Type B pancreatic cell (in vitro differentiated cells): ENCODE data around the gene PDXK. TPM values are rescaled to one million over a fixed set of nuclear protein-coding genes. Genes with fewer than 3 reads are reported as not detected.

Source experiments
- DNase-seq: peaks from one replicate; pipeline ENCODE4 v3.0.0; 2021; ENCODE audit warnings: mixed read lengths; ENCODE audit not compliant: unreplicated experiment; ENCODE audit errors: extremely low spot score
- H3K27ac Mint-ChIP-seq: 2 replicates; pipeline ENCODE4 v1.8.0; 2021; ENCODE audit warnings: mild to moderate bottlenecking, mixed read lengths
- H3K27me3 Mint-ChIP-seq: 2 replicates; pipeline ENCODE4 v1.8.0; 2021; ENCODE audit warnings: mixed read lengths
- H3K36me3 Mint-ChIP-seq: 2 replicates; pipeline ENCODE4 v1.8.0; 2021; ENCODE audit warnings: mixed read lengths
- H3K4me1 Mint-ChIP-seq: one replicate; pipeline ENCODE4 v1.8.0; 2021; ENCODE audit warnings: mixed read lengths; ENCODE audit not compliant: unreplicated experiment
- H3K4me3 Mint-ChIP-seq: 2 replicates; pipeline ENCODE4 v1.8.0; 2021; ENCODE audit warnings: mild to moderate bottlenecking, mixed read lengths
- H3K9me3 Mint-ChIP-seq: 2 replicates; pipeline ENCODE4 v1.8.0; 2021; ENCODE audit warnings: mixed read lengths
- total RNA-seq: library from RNA; stranded (reverse); gene quantifications from 2 replicates; pipeline ENCODE4 v1.2.1, GENCODE V29; 2021; ENCODE audit warnings: low replicate concordance
- TF ChIP-seq, protein P1 (sequence below): fragments of 200-600 bp; sonication (generic); conservative IDR thresholded peaks from 2 replicates; pipeline ENCODE4 v1.5.0; 2021; ENCODE audit warnings: antibody characterized with exemption, mild to moderate bottlenecking

PDXK gene
- total RNA-seq, 1 donor from 2014 or later: 94.4 TPM

DNA sequence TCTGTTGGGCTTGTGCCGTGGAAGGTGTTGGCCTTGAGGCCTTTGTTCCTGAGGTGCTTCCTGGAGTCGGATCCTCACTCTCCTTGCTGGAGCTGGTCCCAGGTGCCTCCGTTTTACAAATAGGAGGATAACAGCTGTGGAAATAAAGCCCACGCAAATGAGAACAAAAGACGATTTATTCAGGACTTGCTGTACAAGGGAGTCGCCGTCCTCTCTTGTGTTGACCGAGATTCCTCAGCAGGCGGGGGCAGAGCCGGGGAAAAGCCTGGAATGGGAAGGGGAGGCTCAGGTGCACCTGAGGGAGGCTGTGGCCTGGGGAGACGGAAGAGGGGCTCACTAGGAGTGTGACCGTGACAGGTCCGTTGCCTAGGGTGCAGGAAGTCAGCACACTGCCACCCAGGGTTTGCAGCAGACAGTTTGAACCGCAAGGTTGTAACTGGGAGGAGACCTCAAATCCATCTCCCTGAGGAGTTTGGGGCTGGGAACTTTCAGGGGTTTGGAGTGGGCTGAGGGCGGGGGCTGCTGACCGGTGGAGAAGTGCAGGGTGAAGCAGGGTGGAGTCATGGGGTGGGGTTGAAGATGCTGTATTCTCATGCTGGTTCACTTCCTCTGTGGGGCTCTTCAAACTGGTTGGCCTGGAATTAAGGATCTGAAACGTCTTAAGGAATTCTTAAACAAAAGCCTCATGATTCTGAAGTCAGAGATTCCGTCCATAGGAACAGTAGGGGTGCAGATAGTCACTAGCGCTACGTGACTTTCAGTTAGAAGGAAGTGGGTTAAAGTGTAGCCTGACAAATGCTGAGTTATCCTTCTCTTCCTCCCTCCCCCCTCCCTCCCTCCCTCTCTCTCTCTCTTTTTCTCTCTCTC, 59.8 kb downstream of the PDXK start:
- TF ChIP-seq, protein P1, sequence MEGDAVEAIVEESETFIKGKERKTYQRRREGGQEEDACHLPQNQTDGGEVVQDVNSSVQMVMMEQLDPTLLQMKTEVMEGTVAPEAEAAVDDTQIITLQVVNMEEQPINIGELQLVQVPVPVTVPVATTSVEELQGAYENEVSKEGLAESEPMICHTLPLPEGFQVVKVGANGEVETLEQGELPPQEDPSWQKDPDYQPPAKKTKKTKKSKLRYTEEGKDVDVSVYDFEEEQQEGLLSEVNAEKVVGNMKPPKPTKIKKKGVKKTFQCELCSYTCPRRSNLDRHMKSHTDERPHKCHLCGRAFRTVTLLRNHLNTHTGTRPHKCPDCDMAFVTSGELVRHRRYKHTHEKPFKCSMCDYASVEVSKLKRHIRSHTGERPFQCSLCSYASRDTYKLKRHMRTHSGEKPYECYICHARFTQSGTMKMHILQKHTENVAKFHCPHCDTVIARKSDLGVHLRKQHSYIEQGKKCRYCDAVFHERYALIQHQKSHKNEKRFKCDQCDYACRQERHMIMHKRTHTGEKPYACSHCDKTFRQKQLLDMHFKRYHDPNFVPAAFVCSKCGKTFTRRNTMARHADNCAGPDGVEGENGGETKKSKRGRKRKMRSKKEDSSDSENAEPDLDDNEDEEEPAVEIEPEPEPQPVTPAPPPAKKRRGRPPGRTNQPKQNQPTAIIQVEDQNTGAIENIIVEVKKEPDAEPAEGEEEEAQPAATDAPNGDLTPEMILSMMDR: no peak
- Mint-ChIP-seq H3K36me3 (peaks cover 8% of the 10 kb centered on the region), H3K27ac (peak overlapping the region; percentile 86), H3K27me3 (no peaks in the 10 kb centered on the region), H3K9me3 (no peaks in the 10 kb centered on the region), H3K4me1 (peaks cover 17% of the 10 kb centered on the region), H3K4me3 (peak overlapping the region; percentile 74)
- no peak for DNase-seq

DNA sequence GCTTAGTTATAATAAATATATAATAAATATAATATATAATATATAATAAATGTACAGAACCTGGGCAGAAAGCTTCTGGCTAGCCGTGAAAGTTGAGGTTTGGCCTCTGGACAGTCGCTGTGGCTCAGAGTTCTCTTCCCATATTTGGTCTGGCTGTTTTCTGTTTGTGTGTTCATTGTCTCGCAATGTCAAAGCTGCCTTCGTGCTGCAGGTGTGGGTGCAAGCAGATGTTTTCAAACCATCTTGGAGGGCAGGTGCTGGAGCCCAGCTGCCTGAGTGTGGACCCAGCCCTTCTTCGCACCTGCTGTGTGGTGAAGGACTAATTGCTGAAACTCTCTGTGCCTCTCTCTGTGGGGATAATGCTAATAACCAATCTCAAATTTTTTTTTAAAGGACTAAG, 60.7 kb downstream of the PDXK start:
- Mint-ChIP-seq H3K36me3 (peaks cover 3% of the 10 kb centered on the region), H3K27me3 (no peaks in the 10 kb centered on the region)

DNA sequence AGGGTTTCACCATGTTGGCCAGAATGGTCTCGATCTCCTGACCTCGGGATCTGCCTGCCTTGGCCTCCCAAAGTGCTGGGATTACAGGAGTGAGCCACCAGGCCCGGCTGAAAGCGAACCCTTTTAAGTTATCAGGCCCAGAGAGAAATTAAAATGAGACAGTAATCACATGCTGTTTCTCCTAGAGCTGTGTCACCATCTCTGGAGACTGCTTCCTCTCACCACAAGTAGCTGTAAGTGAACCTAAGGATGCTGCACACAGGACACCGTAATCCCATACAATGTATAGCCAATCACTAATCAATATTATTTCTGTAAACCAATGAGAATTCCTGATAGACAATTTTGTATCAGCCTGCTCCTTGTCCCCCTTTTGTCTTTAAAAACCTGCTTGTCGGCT, 62.9 kb downstream of the PDXK start:
- H3K4me1 Mint-ChIP-seq: peaks cover 10% of the 10 kb centered on the region
- no peaks in the 10 kb centered on the region for H3K9me3 Mint-ChIP-seq
- no peak for DNase-seq
- no peak overlapping the region for H3K4me3 Mint-ChIP-seq
- H3K27me3 Mint-ChIP-seq: no peaks in the 10 kb centered on the region
- no peaks in the 10 kb centered on the region for H3K36me3 Mint-ChIP-seq
- TF ChIP-seq, protein P1: no peak
- no peak overlapping the region for H3K27ac Mint-ChIP-seq

More for the DNA sequence above, 60.7 kb downstream of the PDXK start:
- Mint-ChIP-seq H3K27ac (no peak overlapping the region), H3K4me1 (peaks cover 17% of the 10 kb centered on the region), H3K9me3 (no peaks in the 10 kb centered on the region), H3K4me3 (no peak overlapping the region)
- TF ChIP-seq, protein P1: no peak
- no peak for DNase-seq

DNA sequence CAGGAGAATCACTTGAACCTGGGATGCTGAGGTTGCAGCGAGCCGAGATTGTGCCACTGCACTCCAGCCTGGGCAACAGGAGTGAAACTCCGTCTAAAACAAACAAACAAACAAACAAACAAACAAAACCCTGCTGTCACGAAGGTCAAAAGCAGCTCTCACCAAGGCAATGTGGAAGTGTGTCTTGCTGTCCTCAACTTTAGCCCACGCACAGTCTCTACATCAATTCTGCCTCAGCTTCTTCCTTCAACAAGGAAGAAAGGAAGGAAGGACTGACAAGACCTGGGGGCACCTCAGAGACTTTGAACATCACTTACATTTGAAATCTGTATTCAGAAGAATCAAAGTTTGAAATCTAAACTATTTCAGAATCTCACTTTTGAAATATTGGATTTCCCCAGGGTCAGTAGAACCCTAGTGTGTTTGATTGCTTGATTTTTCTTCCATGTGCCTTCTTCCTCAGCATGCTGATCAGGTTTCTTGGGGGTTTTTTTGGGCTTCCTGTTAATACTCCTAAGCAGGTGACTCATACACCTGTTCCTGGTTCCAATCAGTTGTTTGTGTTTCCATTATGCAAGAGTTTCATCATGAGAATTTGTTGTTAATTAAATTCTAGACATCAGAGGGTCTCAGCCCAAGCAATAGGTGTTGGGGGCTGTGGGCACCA, 63.6 kb downstream of the PDXK start:
- peak overlapping the region; percentile 17 for H3K4me3 Mint-ChIP-seq
- no peak for DNase-seq
- H3K27ac Mint-ChIP-seq: peak overlapping the region; percentile 46
- H3K27me3 Mint-ChIP-seq: no peaks in the 10 kb centered on the region
- H3K9me3 Mint-ChIP-seq: no peaks in the 10 kb centered on the region
- peaks cover 10% of the 10 kb centered on the region for H3K4me1 Mint-ChIP-seq
- no peaks in the 10 kb centered on the region for H3K36me3 Mint-ChIP-seq
- TF ChIP-seq, protein P1: no peak

DNA sequence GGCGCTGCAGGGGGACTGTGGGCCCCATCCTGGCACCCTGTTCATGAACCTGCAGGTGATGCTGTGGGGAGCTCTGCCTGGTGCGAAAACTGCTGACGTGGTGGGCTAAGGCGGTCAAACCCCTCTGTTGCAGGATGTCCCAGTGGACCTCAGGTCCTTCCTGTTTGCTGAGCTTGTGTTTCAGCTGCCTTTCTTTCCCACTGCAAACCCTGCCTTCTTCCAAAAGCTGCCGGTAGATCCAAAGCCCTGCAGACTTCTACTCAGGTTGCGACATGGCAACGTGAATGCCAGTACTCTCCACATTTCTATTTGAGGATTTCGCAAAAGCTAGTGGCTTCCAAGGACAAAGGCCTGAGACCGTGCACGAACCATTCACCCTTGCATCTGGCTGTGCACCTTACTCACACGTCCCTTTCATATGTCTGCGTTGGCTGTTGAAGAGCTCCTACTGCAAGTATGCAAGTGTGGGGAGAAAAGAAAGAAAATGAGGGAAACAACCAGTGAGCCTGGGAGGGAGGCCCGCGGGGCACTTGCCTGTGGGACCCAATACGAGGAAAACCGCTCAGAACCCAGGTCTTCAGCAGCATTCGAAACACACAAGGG, 64.3 kb downstream of the PDXK start:
- H3K4me3 Mint-ChIP-seq: no peak overlapping the region
- DNase-seq: no peak
- peaks cover 10% of the 10 kb centered on the region for H3K4me1 Mint-ChIP-seq

More for the DNA sequence above, 64.3 kb downstream of the PDXK start:
- Mint-ChIP-seq H3K27me3 (no peaks in the 10 kb centered on the region), H3K9me3 (no peaks in the 10 kb centered on the region), H3K27ac (peak overlapping the region; percentile 46), H3K36me3 (no peaks in the 10 kb centered on the region)
- TF ChIP-seq, protein P1: no peak
